KOPT-K1 (cell line): ENCODE measurements around the gene EVA1A.

Source experiments
- H3K27ac ChIP-seq: fragments of 200-600 bp; sonication (generic); 2 replicates; pipeline ENCODE4 v1.5.1; 2016; ENCODE audit warnings: antibody characterized with exemption, mild to moderate bottlenecking, low read depth, low read length; ENCODE audit not compliant: poor library complexity, severe bottlenecking
- H3K36me3 ChIP-seq: fragments of 200-600 bp; sonication (generic); 2 replicates; pipeline ENCODE4 v1.5.1; 2017; ENCODE audit warnings: antibody characterized with exemption, mild to moderate bottlenecking, low read length, moderate library complexity; ENCODE audit not compliant: insufficient read depth
- H3K9me3 ChIP-seq: fragments of 200-600 bp; sonication (generic); 2 replicates; pipeline ENCODE4 v1.5.1; 2017; ENCODE audit warnings: antibody characterized with exemption, low read length, mild to moderate bottlenecking; ENCODE audit not compliant: insufficient read depth, poor library complexity, severe bottlenecking

Gene EVA1A

GRCh38 chr2:75560022-75560767 lies 544 bp downstream of the EVA1A start:
- Histone ChIP-seq H3K9me3 (no peaks in the 10 kb centered on the region), H3K27ac (no peak overlapping the region), H3K36me3 (no peaks in the 10 kb centered on the region)

GRCh38 chr2:75559680-75560021 lies 1.1 kb downstream of the EVA1A start:
- Histone ChIP-seq H3K27ac (no peak overlapping the region), H3K9me3 (no peaks in the 10 kb centered on the region), H3K36me3 (no peaks in the 10 kb centered on the region)

GRCh38 chr2:75558786-75559679 lies 1.7 kb downstream of the EVA1A start:
- Histone ChIP-seq H3K27ac (no peak overlapping the region), H3K36me3 (no peaks in the 10 kb centered on the region), H3K9me3 (no peaks in the 10 kb centered on the region)

GRCh38 chr2:75558136-75558535 lies 2.6 kb downstream of the EVA1A start:
- Histone ChIP-seq H3K36me3 (no peaks in the 10 kb centered on the region), H3K27ac (no peak overlapping the region)

GRCh38 chr2:75557474-75558133 lies 3.1 kb downstream of the EVA1A start:
- no peak overlapping the region for H3K27ac ChIP-seq
- H3K9me3 ChIP-seq = no peaks in the 10 kb centered on the region
- no peaks in the 10 kb centered on the region for H3K36me3 ChIP-seq

More at GRCh38 chr2:75558136-75558535, 2.6 kb downstream of the EVA1A start:
- H3K9me3 ChIP-seq = no peaks in the 10 kb centered on the region

GRCh38 chr2:75556679-75557366 lies 3.9 kb downstream of the EVA1A start:
- Histone ChIP-seq H3K36me3 (no peaks in the 10 kb centered on the region), H3K9me3 (no peaks in the 10 kb centered on the region), H3K27ac (no peak overlapping the region)

- Histone ChIP-seq H3K27ac (no peak overlapping the region), H3K9me3 (no peaks in the 10 kb centered on the region), H3K36me3 (no peaks in the 10 kb centered on the region)
Observed at GRCh38 chr2:75555701-75556100, 5.0 kb downstream of the EVA1A start.

GRCh38 chr2:75553935-75554531 lies 6.7 kb downstream of the EVA1A start:
- no peaks in the 10 kb centered on the region for H3K36me3 ChIP-seq
- no peak overlapping the region for H3K27ac ChIP-seq
- no peaks in the 10 kb centered on the region for H3K9me3 ChIP-seq

GRCh38 chr2:75552222-75552621 lies 8.5 kb downstream of the EVA1A start:
- no peaks in the 10 kb centered on the region for H3K9me3 ChIP-seq
- no peak overlapping the region for H3K27ac ChIP-seq
- H3K36me3 ChIP-seq = no peaks in the 10 kb centered on the region

- H3K27ac ChIP-seq = no peak overlapping the region
- H3K9me3 ChIP-seq = no peaks in the 10 kb centered on the region
- H3K36me3 ChIP-seq = no peaks in the 10 kb centered on the region
Observed at GRCh38 chr2:75551434-75551833, 9.3 kb downstream of the EVA1A start.

- H3K9me3 ChIP-seq = no peaks in the 10 kb centered on the region
- H3K36me3 ChIP-seq = no peaks in the 10 kb centered on the region
- no peak overlapping the region for H3K27ac ChIP-seq
Observed at GRCh38 chr2:75549401-75550253, 11.1 kb downstream of the EVA1A start.

- no peak overlapping the region for H3K27ac ChIP-seq
Observed at GRCh38 chr2:75548036-75548573, 12.6 kb downstream of the EVA1A start.

GRCh38 chr2:75547345-75548035 lies 13.2 kb downstream of the EVA1A start:
- Histone ChIP-seq H3K36me3 (no peaks in the 10 kb centered on the region), H3K27ac (no peak overlapping the region), H3K9me3 (no peaks in the 10 kb centered on the region)

More at GRCh38 chr2:75548036-75548573, 12.6 kb downstream of the EVA1A start:
- no peaks in the 10 kb centered on the region for H3K36me3 ChIP-seq
- no peaks in the 10 kb centered on the region for H3K9me3 ChIP-seq
